ENCODE measurements around the gene BIRC2.

The BIRC2 gene

DNA sequence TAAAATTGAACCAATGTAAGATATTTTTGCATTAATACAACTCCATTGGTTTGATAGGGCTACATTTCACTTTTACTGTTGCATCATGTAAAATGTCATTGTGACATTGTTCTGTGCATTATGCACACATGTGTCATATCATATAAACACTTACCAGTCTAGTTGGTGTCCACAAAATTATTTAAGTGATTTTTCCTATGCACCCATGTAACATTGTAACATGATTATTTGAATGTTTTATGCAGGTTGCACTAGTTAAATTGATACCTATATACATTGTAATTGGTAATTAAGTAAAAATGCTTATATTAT, 39.3 kb upstream of the BIRC2 start:
- DNase-seq (ENCODE audit: low read depth in 1 of 2, low spot score in 1 of 2): no peak
- TF ChIP-seq POLR2AphosphoS5 (IDR thresholded peaks at IDR 0.05; ENCODE audit: low read depth) (no peak), GABPA (IDR thresholded peaks at IDR 0.05; ENCODE audit: low read depth) (no peak), SPI1 (IDR thresholded peaks at IDR 0.05; ENCODE audit: borderline replicate concordance, low read depth) (no peak)
- TF ChIP-seq, protein P1, sequence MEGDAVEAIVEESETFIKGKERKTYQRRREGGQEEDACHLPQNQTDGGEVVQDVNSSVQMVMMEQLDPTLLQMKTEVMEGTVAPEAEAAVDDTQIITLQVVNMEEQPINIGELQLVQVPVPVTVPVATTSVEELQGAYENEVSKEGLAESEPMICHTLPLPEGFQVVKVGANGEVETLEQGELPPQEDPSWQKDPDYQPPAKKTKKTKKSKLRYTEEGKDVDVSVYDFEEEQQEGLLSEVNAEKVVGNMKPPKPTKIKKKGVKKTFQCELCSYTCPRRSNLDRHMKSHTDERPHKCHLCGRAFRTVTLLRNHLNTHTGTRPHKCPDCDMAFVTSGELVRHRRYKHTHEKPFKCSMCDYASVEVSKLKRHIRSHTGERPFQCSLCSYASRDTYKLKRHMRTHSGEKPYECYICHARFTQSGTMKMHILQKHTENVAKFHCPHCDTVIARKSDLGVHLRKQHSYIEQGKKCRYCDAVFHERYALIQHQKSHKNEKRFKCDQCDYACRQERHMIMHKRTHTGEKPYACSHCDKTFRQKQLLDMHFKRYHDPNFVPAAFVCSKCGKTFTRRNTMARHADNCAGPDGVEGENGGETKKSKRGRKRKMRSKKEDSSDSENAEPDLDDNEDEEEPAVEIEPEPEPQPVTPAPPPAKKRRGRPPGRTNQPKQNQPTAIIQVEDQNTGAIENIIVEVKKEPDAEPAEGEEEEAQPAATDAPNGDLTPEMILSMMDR (IDR thresholded peaks at IDR 0.05; ENCODE audit: insufficient read depth, low read length): no peak
- Histone ChIP-seq H3K27me3 (ENCODE audit: insufficient read depth, poor library complexity, severe bottlenecking) (no peaks in the 10 kb centered on the region), H3K27ac (replicated peaks) (peak overlapping the region; percentile 38; the same call in 1 of the 2 replicates), H3K4me3 (replicated peaks; ENCODE audit: insufficient read depth, low read length) (no peak overlapping the region)

DNA sequence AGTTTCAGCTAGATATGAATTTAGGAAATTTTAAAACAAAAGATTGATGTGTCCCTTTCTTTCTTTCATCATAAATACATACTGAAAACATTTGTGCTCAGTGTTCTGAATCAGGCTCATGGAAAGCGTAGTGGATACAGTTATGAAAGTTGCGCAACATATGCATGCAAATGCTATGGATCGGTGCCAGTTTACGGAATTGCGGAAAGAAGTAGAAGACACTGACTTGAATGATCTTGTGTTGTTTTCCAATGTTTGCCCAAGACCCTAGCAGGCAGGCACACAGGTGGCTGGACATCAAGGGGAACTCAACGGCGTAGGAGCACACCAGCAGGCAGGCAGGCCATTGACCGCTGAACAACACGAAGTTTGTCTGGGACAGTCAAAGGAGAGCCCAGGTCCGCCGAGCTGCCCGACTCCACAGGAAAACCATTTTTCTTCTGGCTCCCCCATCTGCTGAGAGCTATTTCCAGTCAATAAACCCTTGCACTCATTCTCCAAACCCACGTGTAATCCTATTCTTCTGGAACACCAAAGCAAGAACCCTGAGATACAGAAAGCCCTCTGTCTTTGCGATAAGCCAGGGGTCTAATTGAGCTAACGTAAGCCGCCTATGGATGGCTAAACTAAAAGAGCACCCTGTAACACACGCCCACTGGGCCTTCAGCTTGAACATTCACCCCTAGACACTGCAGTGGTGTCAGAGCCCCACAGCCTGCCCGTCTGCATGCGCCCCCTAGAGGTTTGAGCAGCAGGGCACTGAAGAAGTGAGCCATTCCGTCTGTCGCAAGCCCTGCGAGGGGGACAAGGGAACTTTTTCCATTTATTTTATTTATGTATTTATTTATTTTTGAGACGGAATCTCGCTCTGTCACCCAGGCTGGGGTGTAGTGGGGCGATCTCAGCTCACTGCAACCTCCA, 37.1 kb upstream of the BIRC2 start:
- Histone ChIP-seq H3K27ac (replicated peaks) (no peak overlapping the region), H3K27me3 (ENCODE audit: insufficient read depth, poor library complexity, severe bottlenecking) (no peaks in the 10 kb centered on the region), H3K4me3 (replicated peaks; ENCODE audit: insufficient read depth, low read length) (no peak overlapping the region)
- TF ChIP-seq GABPA (IDR thresholded peaks at IDR 0.05; ENCODE audit: low read depth) (no peak), SPI1 (IDR thresholded peaks at IDR 0.05; ENCODE audit: borderline replicate concordance, low read depth) (no peak), POLR2AphosphoS5 (IDR thresholded peaks at IDR 0.05; ENCODE audit: low read depth) (no peak)
- TF ChIP-seq, protein P2, sequence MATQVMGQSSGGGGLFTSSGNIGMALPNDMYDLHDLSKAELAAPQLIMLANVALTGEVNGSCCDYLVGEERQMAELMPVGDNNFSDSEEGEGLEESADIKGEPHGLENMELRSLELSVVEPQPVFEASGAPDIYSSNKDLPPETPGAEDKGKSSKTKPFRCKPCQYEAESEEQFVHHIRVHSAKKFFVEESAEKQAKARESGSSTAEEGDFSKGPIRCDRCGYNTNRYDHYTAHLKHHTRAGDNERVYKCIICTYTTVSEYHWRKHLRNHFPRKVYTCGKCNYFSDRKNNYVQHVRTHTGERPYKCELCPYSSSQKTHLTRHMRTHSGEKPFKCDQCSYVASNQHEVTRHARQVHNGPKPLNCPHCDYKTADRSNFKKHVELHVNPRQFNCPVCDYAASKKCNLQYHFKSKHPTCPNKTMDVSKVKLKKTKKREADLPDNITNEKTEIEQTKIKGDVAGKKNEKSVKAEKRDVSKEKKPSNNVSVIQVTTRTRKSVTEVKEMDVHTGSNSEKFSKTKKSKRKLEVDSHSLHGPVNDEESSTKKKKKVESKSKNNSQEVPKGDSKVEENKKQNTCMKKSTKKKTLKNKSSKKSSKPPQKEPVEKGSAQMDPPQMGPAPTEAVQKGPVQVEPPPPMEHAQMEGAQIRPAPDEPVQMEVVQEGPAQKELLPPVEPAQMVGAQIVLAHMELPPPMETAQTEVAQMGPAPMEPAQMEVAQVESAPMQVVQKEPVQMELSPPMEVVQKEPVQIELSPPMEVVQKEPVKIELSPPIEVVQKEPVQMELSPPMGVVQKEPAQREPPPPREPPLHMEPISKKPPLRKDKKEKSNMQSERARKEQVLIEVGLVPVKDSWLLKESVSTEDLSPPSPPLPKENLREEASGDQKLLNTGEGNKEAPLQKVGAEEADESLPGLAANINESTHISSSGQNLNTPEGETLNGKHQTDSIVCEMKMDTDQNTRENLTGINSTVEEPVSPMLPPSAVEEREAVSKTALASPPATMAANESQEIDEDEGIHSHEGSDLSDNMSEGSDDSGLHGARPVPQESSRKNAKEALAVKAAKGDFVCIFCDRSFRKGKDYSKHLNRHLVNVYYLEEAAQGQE (IDR thresholded peaks at IDR 0.05; ENCODE audit: insufficient replicate concordance, low read depth): no peak
- DNase-seq (ENCODE audit: low read depth in 1 of 2, low spot score in 1 of 2): no peak

DNA sequence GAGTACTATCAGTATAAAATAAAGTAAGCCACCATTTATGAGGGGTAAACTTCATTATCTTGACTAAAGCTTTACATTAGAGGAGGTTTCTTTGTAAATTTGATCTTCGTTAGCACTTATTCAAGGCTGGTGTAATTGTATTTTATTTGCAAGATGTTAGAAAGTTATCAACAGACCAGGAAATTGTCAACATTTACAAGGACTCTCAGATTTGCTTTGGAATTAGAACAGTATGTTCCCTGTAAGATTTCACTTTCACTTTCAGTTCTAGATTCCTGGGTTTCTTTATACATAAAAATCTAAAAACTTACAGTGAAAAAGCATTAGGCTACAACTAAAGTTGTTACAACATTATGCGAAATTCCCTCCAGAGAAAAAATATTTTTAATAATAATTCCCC, 34.3 kb upstream of the BIRC2 start:
- TF ChIP-seq, protein P1 (IDR thresholded peaks at IDR 0.05; ENCODE audit: insufficient read depth, low read length): no peak
- TF ChIP-seq, protein P2 (IDR thresholded peaks at IDR 0.05; ENCODE audit: insufficient replicate concordance, low read depth): no peak
- TF ChIP-seq SPI1 (IDR thresholded peaks at IDR 0.05; ENCODE audit: borderline replicate concordance, low read depth): no peak
- Histone ChIP-seq H3K27me3 (ENCODE audit: insufficient read depth, poor library complexity, severe bottlenecking) (no peaks in the 10 kb centered on the region), H3K27ac (replicated peaks) (no peak overlapping the region), H3K4me3 (replicated peaks; ENCODE audit: insufficient read depth, low read length) (no peak overlapping the region)
- no peak for DNase-seq (ENCODE audit: low read depth in 1 of 2, low spot score in 1 of 2)

DNA sequence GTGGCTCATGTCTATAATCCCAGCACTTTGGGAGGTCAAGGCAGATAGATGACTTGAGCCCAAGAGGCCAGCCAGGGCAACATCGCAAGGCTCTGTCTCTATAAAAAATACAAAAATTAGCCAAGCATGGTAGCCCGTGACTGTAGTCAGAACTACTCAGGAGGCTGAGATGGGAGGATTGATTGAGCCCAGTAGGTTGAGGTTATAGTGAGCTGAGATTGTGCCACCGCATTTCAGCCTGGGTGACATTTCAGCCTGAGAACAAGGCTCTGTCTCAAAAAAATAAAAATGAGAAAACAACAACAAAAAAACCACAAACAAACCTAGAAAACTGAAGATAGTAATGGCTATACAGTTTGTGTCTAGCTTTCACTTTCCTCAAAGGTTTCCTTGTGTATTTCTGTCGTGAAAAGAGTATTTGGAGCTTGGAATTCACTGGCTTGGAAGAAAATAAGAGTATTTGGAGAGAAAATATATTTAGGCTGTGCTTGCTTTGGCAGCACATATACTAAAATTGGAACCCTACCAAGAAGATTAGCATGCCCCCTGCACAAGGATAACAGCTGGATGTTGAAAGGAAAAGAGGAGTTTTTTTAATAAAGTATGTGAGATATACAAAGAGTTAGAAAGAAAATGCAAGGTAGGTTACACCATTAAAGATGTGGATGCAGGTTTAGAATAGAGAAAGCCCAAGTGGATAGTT, 33.6 kb upstream of the BIRC2 start:
- no peak for TF ChIP-seq SPI1 (IDR thresholded peaks at IDR 0.05; ENCODE audit: borderline replicate concordance, low read depth)
- no peak for TF ChIP-seq GABPA (IDR thresholded peaks at IDR 0.05; ENCODE audit: low read depth)
- no peak for TF ChIP-seq POLR2AphosphoS5 (IDR thresholded peaks at IDR 0.05; ENCODE audit: low read depth)
- TF ChIP-seq, protein P1 (IDR thresholded peaks at IDR 0.05; ENCODE audit: insufficient read depth, low read length): no peak
- TF ChIP-seq, protein P2 (IDR thresholded peaks at IDR 0.05; ENCODE audit: insufficient replicate concordance, low read depth): no peak
- no peak overlapping the region for H3K27ac ChIP-seq (replicated peaks)
- DNase-seq (ENCODE audit: low read depth in 1 of 2, low spot score in 1 of 2): no peak
- H3K4me3 ChIP-seq (replicated peaks; ENCODE audit: insufficient read depth, low read length): no peak overlapping the region
- H3K27me3 ChIP-seq (ENCODE audit: insufficient read depth, poor library complexity, severe bottlenecking): no peaks in the 10 kb centered on the region
